Coronary artery (tissue), 2 donors: ENCODE measurements around the gene SEMA4D.

Source experiments
- DNase-seq: peaks from one replicate; pipeline ENCODE4 v3.0.0-alpha.2; 2017; ENCODE audit warnings: low spot score
- H3K27ac ChIP-seq, 2 donors: fragments of 200-600 bp; sonication (generic); one replicate each; pipeline ENCODE4 v1.5.1; 2016 to 2019
- H3K4me3 ChIP-seq: fragments of 200-600 bp; sonication (generic); 2 replicates; pipeline ENCODE4 v1.5.1; 2016; ENCODE audit warnings: mild to moderate bottlenecking, moderate library complexity
- CTCF ChIP-seq: fragments of 200-600 bp; sonication (generic); IDR thresholded peaks from one replicate; pipeline ENCODE4 v1.5.1; 2019; ENCODE audit warnings: antibody characterized with exemption

The SEMA4D gene

GRCh38 chr9:89325733-89326132, 172.2 kb downstream of the SEMA4D start:
- TF ChIP-seq CTCF: no peak
- no peak overlapping the region for H3K27ac ChIP-seq
- no peak for DNase-seq

DNA sequence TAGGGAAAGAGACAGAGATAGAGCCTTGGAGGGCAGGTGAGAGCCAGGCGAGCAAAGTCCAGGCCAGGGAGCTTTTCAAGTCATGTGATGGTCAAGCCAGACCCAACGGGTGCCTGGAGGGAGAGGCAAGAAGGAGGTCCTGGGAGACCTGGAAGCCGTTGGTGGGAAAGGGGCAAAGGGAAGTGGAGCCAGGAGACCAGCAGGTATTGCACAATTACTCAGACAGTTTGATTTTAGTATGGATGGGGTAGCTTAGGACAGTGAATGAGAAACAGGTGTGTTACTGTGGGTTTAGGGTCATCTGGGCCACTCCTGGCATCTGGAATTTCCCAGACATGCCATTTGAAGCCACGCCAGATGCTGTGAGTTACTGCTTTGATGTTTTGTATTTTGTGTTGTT, 174.5 kb downstream of the SEMA4D start:
- DNase-seq: no peak
- H3K4me3 ChIP-seq: no peak overlapping the region
- no peak for TF ChIP-seq CTCF
- no peak overlapping the region for H3K27ac ChIP-seq

More at GRCh38 chr9:89325733-89326132, 172.2 kb downstream of the SEMA4D start:
- H3K4me3 ChIP-seq: no peak overlapping the region

GRCh38 chr9:89319015-89319905, 178.7 kb downstream of the SEMA4D start:
- Histone ChIP-seq H3K27ac (peak overlapping the region; percentile 100), H3K4me3 (peak overlapping the region; percentile 93)
- TF ChIP-seq CTCF: peak; percentile 49
- no peak for DNase-seq

DNA sequence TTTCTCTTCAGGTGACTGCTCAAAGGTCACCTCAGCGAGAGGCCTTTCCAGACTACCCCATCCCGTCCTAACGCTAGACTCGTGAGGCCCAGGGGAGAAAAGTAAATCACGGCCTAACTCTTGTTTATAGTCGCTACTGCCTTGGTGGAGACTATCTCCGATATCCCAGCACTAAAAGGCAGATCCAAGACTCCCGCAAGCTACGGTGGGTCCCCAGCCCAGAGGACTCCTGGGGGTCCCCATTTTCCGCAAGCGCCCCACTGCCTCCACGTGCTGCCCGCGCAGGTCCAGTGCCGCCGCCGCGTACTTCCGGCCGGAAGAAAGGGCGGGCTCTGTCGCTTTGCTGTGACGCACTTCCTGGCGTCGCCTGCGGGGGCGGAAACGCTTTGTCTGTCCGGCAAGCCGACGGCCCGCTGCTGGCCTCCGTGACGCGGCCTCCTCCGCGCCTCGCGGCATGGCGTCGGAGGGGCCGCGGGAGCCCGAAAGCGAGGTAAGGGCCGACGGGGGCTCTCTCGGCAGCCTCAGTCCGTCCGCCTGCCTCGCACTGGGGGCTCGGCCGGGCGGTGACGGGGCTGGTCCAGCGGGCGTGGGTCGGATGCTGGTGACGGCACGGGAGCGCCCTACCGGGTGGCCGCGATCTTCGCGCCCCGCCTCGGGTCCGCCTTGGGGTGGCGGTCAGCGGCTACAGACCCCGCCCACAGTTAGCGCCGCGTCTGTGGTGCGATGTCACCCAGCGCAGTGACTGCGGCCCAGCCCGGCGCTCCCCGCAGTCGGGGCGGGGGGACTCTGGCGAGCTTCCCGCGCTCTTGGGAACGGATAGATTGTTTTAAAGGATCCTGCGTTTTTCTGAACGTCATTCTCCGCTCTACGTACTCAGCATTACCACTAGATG, 179.5 kb downstream of the SEMA4D start, which contains the start of gene SECISBP2:
TSS of gene SECISBP2 (plus strand) at position 378 of the 892 bp plus-strand sequence. CDS start at position 455, 77 bp downstream.
- peak within 1 kb of the TSS; percentile 100 for H3K27ac ChIP-seq
- H3K4me3 ChIP-seq: peak within 1 kb of the TSS; percentile 93
- no peak for TF ChIP-seq CTCF
- peak; percentile 98 for DNase-seq

GRCh38 chr9:89317282-89317681, 180.6 kb downstream of the SEMA4D start:
- H3K4me3 ChIP-seq: no peak overlapping the region
- no peak for TF ChIP-seq CTCF
- no peak for DNase-seq
- peak overlapping the region in 1 of 2 donors; percentile 100 for H3K27ac ChIP-seq

- H3K4me3 ChIP-seq: no peak overlapping the region
- DNase-seq: no peak
- no peak for TF ChIP-seq CTCF
- H3K27ac ChIP-seq: no peak overlapping the region
These were observed 182.4 kb downstream of the SEMA4D start for GRCh38 chr9:89315482-89315881.
